Peyer's patch (tissue), 4 donors: Measurements from ENCODE around the gene SLC7A14. TPM values are rescaled to one million over a fixed set of nuclear protein-coding genes. Genes with fewer than 3 reads are reported as not detected.

Experiments
- DNase-seq, 3 donors: peaks; one replicate each; pipeline ENCODE4 v3.0.0-alpha.2; 2017 to 2019
- H3K27ac ChIP-seq, 4 donors: fragments of 200-600 bp; sonication (generic); one replicate each; pipeline ENCODE4 v1.5.1; 2016 to 2019
- H3K27me3 ChIP-seq, 2 donors: fragments of 200-600 bp; sonication (generic); one replicate each; pipeline ENCODE4 v1.5.1; 2019
- H3K36me3 ChIP-seq, 3 donors: fragments of 200-600 bp; sonication (generic); one replicate each; pipeline ENCODE4 v1.5.1; 2016 to 2019
- H3K4me1 ChIP-seq, 4 donors: fragments of 200-600 bp; sonication (generic); one replicate each; pipeline ENCODE4 v1.5.1; 2016 to 2019
- H3K4me3 ChIP-seq, 4 donors: fragments of 200-600 bp; sonication (generic); 1 replicate in 3 of 4; 2 replicates in 1 of 4; pipeline ENCODE4 v1.5.1; 2016 to 2019; ENCODE audit warnings: mild to moderate bottlenecking in 1 of 4
- H3K9me3 ChIP-seq, 4 donors: fragments of 200-600 bp; sonication (generic); one replicate each; pipeline ENCODE4 v1.5.1; 2016 to 2019; ENCODE audit warnings: mild to moderate bottlenecking in 1 of 4
- POLR2A ChIP-seq, 2 donors: fragments of 450-650 bp; IDR thresholded peaks; one replicate each; pipeline ENCODE4 v1.5.1; 2017; ENCODE audit warnings: antibody characterized with exemption in 2 of 2, mild to moderate bottlenecking in 2 of 2, moderate library complexity in 2 of 2
- total RNA-seq, 4 donors: library from RNA; depleted of rRNA; stranded (reverse); fragments of >200 nt; gene quantifications; one replicate each; pipeline ENCODE4 v1.1.0, GENCODE V29; 2016
- TF ChIP-seq, protein P1 (sequence below), 6 experiments: fragments of 450-650 bp in 4 of 6; fragments of 200-600 bp in 2 of 6; sonication (generic) in 1 of 6; IDR thresholded peaks; one replicate each; pipeline ENCODE4 v1.5.1; 2017 to 2019; ENCODE audit warnings: antibody characterized with exemption in 6 of 6, mild to moderate bottlenecking in 3 of 6, moderate library complexity in 1 of 6

Gene SLC7A14
- total RNA-seq = under 1 TPM in 3 of 4 donors, not detected in 1; 0.18 to 0.40 (median 0.38) TPM

DNA sequence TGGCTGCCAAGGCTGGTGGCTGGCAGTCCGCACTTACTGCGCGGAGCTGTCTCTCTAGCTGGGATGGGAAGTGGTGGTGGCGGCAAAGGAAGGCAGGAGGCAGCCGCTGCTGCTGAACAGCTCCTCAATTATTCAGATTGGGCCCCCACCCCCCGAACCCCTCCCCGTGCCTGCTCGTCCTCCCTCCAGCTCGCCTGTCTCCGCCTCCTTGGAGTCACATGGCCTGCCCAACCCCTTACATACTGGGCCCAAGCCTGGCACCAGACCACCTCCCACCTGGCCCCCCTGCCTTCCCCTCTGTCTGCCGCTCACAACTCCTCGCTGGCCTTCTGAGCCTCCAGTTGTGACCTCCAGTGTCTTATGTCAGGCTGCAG lies at the start of gene SLC7A14:
TSS of gene SLC7A14 (minus strand) at position 139 of the 374 bp plus-strand sequence. CDS start 59,139 bp downstream, outside the sequence.
- Histone ChIP-seq H3K27me3 (peaks cover 0 to 11% of the 10 kb centered on the region in 2 donors), H3K9me3 (no peaks in the 10 kb centered on the region), H3K4me1 (peaks cover 0 to 13% (median 0%) of the 10 kb centered on the region in 4 donors), H3K36me3 (no peaks in the 10 kb centered on the region), H3K27ac (no peak within 1 kb of the TSS), H3K4me3 (peak within 1 kb of the TSS in 2 of 4 donors; percentile 20 to 35)
- DNase-seq = no peak
- TF ChIP-seq, protein P1, sequence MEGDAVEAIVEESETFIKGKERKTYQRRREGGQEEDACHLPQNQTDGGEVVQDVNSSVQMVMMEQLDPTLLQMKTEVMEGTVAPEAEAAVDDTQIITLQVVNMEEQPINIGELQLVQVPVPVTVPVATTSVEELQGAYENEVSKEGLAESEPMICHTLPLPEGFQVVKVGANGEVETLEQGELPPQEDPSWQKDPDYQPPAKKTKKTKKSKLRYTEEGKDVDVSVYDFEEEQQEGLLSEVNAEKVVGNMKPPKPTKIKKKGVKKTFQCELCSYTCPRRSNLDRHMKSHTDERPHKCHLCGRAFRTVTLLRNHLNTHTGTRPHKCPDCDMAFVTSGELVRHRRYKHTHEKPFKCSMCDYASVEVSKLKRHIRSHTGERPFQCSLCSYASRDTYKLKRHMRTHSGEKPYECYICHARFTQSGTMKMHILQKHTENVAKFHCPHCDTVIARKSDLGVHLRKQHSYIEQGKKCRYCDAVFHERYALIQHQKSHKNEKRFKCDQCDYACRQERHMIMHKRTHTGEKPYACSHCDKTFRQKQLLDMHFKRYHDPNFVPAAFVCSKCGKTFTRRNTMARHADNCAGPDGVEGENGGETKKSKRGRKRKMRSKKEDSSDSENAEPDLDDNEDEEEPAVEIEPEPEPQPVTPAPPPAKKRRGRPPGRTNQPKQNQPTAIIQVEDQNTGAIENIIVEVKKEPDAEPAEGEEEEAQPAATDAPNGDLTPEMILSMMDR (IDR thresholded peaks at IDR 0.05) = no peak
- no peak for TF ChIP-seq POLR2A (IDR thresholded peaks at IDR 0.05)

DNA sequence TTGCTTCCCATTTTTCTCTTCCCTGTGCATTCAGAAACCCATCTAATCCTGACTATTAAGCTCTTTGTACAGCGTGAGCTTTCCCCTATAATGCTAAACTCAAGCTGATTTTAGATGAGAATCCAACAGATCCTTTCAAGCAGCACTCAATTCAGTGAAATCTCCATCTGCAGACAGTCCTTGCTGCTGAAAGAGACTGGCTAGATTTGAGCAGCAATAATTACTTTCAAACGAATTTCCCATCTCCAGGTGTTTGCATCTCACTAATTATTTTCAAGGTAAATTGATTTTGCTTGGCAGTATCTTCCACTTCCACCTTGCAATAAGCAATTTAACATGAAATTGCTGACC lies 49.5 kb upstream of the SLC7A14 start:
- Histone ChIP-seq H3K27ac (no peak overlapping the region), H3K36me3 (no peaks in the 10 kb centered on the region), H3K27me3 (no peaks in the 10 kb centered on the region), H3K4me1 (peaks cover 0 to 7% (median 0%) of the 10 kb centered on the region in 4 donors), H3K9me3 (no peaks in the 10 kb centered on the region), H3K4me3 (no peak overlapping the region)
- TF ChIP-seq POLR2A (IDR thresholded peaks at IDR 0.05) = no peak
- TF ChIP-seq, protein P1 (IDR thresholded peaks at IDR 0.05) = no peak
- DNase-seq = no peak

DNA sequence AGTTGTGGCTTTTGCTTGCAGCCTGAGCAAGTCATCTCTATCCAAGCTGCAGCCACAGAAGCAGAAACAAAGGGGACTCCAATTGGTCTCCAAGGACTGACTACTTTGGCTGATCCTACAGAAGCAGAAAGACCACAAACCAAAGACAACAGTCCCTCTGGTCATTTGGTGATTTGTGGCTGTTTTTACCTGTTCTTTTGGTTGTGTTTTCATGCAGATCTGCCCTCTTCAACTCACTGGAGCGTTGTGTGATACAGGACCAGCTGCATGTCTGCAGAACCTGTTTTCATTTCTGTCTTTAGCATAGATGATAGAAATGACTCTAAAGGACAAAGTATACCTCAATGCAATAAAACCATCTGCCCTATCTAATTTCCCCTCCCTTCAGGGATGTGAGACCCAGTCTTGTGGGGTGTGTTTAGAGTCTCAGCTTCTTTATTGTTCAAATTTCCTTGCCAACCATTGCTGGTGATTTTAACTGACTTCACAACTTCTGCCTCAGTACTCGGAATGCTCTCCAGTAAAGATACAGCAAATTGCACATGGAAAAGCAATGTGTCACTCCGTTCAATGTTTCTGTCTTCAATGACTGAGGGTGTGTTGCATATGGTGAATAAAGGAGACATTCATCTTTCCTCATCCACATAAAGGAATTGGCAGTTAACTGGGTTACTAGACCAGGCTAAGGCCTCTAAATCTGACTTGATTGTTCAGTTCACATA lies 48.9 kb upstream of the SLC7A14 start:
- DNase-seq = no peak

DNA sequence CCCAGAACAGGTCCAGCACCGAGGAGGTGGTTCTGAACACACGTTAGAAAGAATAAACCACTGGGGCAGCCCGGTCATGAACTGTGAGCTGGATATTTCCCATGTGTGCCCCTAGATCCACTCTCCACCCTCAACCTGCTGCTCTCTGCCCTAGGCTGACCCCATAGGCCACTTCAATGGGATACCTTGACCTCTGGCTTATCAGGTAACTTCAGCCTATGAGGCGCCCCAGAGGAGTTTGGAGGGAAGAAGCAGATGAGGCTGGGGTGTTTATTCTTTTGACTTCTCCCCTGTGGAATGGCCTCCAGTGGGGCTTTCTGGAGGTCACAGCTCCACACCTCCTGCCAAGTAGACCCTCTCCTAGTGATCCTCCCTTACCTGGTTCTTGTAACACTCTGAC lies 47.7 kb upstream of the SLC7A14 start:
- peaks cover 0 to 7% (median 0%) of the 10 kb centered on the region in 4 donors for H3K4me1 ChIP-seq
- H3K9me3 ChIP-seq = no peaks in the 10 kb centered on the region
- no peak overlapping the region for H3K27ac ChIP-seq
- no peaks in the 10 kb centered on the region for H3K36me3 ChIP-seq
- H3K4me3 ChIP-seq = no peak overlapping the region
- no peaks in the 10 kb centered on the region for H3K27me3 ChIP-seq
- TF ChIP-seq POLR2A (IDR thresholded peaks at IDR 0.05) = no peak
- TF ChIP-seq, protein P1 (IDR thresholded peaks at IDR 0.05) = no peak
- no peak for DNase-seq

More for the DNA sequence above, 48.9 kb upstream of the SLC7A14 start:
- Histone ChIP-seq H3K9me3 (no peaks in the 10 kb centered on the region), H3K4me3 (no peak overlapping the region), H3K4me1 (peaks cover 0 to 7% (median 0%) of the 10 kb centered on the region in 4 donors), H3K36me3 (no peaks in the 10 kb centered on the region), H3K27me3 (no peaks in the 10 kb centered on the region), H3K27ac (no peak overlapping the region)
- TF ChIP-seq, protein P1 (IDR thresholded peaks at IDR 0.05) = no peak
- no peak for TF ChIP-seq POLR2A (IDR thresholded peaks at IDR 0.05)

DNA sequence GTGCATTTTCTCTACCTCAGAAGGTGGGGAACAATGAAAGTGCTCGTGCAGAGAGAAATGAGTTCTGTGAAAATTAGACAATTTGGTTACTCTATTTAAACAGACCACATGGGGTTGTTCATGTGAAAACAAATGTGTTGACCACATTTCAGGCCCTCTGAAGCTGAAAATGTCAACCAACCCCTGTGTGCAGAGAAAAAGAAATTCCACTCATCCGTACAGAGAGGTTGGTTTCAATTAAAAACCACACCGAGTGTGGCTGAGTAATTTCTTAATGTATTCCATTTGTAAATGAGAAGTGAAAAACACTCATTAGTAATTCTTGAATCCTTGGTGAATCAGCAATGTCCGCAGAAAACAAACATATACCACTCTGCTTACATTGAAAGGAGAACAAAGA lies 46.9 kb upstream of the SLC7A14 start:
- peaks cover 0 to 7% (median 0%) of the 10 kb centered on the region in 4 donors for H3K4me1 ChIP-seq
- H3K36me3 ChIP-seq = no peaks in the 10 kb centered on the region
- no peak overlapping the region for H3K27ac ChIP-seq
- no peak overlapping the region for H3K4me3 ChIP-seq
- H3K9me3 ChIP-seq = no peaks in the 10 kb centered on the region
- no peaks in the 10 kb centered on the region for H3K27me3 ChIP-seq
- no peak for DNase-seq
- no peak for TF ChIP-seq POLR2A (IDR thresholded peaks at IDR 0.05)
- TF ChIP-seq, protein P1 (IDR thresholded peaks at IDR 0.05) = no peak
